HPDE6-E6E7 (cell line): ENCODE measurements around the gene ADD2.
"Not testable (repeated sequence)": the region's sequence is repeated elsewhere in the genome, so short reads cannot be mapped to it uniquely, and the experiment has no call there.

Experiments
- DNase-seq: peaks from one replicate; pipeline ENCODE4 v3.0.0; 2011; ENCODE audit warnings: missing footprints; ENCODE audit errors: extremely low spot score

ADD2 gene

GRCh38 chr2:70767699-70768589 lies at the start of gene ADD2:
ADD2 (minus strand) TSS chr2:70768200; CDS start chr2:70706408, 61,792 bp downstream.
- no peak for DNase-seq

DNA sequence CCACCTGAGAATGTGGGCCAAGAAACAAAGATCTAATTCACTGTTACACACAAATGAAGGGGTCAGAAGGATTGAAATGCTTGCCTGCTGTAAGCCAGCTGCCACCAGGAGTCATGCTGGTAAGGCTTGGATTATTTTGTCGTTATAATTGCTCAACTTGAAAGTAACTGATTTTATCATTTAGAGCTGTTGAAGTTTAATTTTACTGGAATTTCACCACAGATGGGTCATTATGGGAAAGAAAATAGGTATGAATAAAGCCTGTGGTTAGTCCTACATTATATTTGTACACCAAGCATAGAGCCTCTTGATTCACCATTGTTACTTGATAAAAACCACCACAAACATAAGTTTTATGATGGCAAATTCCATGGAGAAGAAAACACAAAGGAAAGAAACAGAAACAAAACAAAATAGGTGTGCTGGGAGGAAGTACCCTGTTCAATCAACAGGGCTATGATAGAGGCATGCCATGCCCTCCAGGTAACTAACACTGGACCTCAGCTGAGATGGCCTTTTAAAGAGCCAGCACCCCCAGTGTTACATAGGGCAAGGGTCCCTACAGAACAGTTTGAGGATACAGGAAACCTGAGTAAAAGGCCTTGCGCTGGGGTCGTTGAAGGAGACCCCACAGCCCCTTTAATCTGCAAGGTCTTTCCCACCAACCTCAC lies 49.4 kb upstream of the ADD2 start:
- DNase-seq, result no peak

- no peak for DNase-seq
Observed at GRCh38 chr2:70816726-70817125, 48.7 kb upstream of the ADD2 start.

GRCh38 chr2:70808983-70809958 lies 41.3 kb upstream of the ADD2 start:
- no peak for DNase-seq

GRCh38 chr2:70807828-70808118 lies 39.8 kb upstream of the ADD2 start:
- no peak for DNase-seq

GRCh38 chr2:70807102-70807827 lies 39.3 kb upstream of the ADD2 start:
- no peak for DNase-seq

GRCh38 chr2:70806620-70807019 lies 38.6 kb upstream of the ADD2 start:
- no peak for DNase-seq

GRCh38 chr2:70806013-70806412 lies 38.0 kb upstream of the ADD2 start:
- DNase-seq, result no peak

GRCh38 chr2:70801607-70802263 lies 33.7 kb upstream of the ADD2 start:
- DNase-seq, result no peak

- no peak for DNase-seq
Observed at GRCh38 chr2:70799706-70800105, 31.7 kb upstream of the ADD2 start.

GRCh38 chr2:70797996-70798395 lies 30.0 kb upstream of the ADD2 start:
- not testable (repeated sequence) for DNase-seq

DNA sequence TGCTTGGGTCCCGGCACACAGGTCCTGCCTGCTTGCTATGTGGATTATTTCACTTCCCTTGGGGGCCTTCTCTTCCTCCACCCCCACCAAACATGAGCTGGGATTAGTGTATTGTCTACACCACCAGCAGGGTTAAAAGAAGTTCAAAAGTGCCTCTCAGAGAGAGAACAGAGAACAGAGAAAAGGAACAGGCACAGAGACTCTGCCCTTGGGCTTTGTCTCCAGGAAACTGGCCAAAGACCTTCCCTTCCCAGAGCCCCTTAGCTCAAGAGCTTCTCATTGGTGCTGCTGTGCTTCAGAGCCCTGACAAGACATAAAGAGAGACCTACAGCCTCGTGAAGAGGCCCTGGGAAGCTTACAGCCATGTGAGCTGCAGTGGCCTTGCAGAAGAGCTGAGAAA lies 29.5 kb upstream of the ADD2 start:
- no peak for DNase-seq

DNA sequence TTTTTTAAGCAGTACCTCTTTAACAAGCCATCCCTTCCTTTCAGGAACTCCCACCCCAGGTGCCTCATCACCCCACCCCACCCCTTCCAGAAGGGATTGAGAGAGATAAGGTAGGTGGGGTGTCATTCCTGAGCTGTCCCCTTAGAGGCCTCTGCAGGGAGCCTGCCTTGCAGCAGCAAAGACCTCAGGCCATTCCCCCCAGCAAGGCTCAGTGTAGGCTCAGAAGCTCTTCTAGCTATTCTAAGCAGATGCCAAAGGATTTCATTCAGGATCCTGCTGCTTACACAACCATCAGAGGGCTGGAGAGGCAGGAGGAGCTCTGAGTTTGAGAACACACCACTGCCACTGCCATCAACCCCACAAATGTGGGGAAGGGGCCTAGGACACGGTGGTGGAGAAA lies 28.3 kb upstream of the ADD2 start:
- no peak for DNase-seq

DNA sequence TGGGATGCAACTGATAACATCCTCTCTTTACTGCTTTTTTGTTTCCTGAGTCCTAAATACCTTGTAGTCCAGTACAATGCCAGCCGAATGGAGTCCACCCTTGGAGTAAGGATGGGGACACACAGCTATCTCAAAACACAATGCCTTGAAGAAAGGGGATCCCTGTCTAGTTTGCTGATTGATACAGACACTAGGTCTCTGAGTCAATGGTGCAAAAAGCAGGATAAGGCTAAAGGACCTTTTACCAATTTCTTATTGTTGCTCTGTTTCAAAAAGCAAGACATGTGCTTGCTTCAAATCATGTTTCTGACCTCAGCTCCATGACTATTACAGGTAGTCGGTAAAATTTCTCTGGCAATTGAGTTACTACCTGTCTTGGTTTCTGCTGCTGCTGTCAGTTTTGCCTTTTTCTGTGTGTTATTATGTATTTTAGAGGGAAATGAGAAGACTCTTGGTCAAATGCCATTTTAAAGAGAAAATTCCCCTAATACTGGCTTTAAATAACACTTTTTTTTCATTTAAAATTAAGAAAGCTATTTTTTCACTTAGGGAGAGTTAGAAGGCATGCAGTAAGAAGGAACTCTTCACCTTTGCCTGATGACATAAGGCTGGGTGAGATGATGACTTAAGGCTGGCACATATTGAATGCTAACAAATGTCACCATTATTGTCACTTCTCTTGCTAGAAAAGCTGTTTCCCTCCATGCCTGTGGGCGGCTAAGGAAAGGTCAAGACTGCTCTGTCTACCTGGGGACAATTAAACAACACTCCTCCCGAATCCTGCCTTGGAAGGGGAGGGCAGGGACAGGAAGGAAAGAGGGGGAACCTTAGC lies 27.4 kb upstream of the ADD2 start:
- no peak for DNase-seq

- no peak for DNase-seq
Observed at GRCh38 chr2:70793450-70793849, 25.4 kb upstream of the ADD2 start.

- no peak for DNase-seq
Observed at GRCh38 chr2:70790136-70790828, 22.3 kb upstream of the ADD2 start, which contains the start of gene FIGLA. FIGLA (minus strand) TSS chr2:70790643; CDS start chr2:70790638, 5 bp downstream.

GRCh38 chr2:70789304-70790135 lies 21.5 kb upstream of the ADD2 start:
- DNase-seq, result no peak

DNA sequence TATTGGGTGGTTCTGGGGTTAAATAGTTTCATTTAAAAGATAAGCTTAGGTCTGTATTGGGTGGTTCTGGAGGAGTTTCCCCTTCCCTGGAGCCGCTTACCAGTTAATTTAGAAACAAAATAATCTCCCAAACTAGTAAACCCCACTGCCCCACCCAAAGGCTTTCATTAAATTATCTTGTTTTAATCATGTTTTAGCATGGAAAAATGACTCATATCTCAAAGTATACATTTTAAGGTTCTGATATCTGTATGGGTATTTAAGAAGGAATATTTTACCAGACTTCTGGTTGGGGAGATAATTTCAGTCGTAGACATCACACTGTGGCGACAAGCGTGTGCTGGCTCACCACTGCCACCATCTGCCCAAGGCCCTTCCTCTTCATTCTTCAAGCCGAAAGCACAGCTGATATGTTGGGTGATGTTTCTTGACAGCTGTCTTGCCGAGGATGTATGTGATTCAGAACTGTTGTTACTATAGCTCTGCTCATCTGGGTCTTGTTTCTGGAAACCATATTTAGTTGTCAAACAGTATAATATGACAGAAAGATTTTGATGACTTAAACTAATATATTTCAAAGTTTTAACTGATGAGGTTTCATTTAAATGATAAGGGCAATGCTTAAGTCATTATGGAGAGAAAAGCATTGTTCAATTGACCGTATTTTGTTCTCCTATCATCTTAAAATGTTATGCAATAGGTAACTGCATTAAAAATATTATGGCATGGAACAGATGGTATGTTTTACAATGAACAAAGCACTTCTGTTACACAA lies 17.3 kb upstream of the ADD2 start:
- no peak for DNase-seq
